ENCODE measurements around the gene ENAH.
"Not testable (repeated sequence)": the region's sequence is repeated elsewhere in the genome, so short reads cannot be mapped to it uniquely, and the experiment has no call there.

ENAH gene

GRCh38 chr1:225677350-225678124 lies 24.6 kb upstream of the ENAH start:
- DNase-seq (ENCODE audit: low read depth in 2 of 3, low spot score in 1 of 3) = no peak

- no peak for DNase-seq (ENCODE audit: low read depth in 2 of 3, low spot score in 1 of 3)
Measured at GRCh38 chr1:225674381-225674780, 21.5 kb upstream of the ENAH start.

DNA sequence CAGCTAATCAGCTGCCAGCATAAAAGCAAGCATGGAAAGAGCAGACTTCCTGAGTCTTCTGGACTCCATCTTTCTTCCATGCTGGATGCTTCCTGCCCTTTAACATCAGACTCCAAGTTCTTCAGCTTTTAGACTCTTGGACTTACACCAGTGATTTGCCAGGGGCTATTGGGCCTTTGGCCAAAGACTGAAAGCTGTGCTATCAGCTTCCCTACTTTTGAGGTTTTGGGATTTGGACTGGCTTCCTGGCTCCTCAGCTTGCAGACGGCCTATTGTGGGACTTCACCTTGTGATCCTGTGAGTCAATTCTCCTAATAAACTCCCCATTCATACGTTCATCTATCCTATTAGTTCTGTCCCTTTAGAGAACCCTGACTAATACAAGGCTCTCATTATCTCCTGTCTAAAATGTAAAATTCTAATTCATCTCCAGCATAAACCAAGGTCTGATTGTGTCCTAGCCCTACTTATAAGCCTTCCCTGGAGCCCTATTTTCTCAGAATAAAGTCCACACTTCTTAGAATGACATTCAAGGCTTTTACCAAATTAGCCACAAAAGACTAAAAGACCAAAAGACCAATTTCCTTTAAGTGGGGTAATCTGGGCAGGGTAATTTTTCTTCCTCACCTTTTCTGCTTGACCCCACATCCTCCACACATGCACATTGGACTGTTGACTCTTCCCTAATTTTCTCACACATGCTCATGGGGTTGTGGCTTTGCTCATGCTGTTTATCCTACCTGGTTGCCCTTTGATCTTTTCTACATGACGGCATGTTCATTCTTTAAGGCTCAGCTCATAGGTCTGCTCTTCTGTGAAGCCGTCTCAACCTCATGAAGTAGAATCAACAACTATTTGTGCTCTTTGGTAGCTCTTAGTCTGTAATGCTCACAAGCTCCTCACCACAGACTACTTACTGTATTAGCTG lies 18.1 kb upstream of the ENAH start:
- DNase-seq (ENCODE audit: low read depth in 2 of 3, low spot score in 1 of 3) = no peak

- DNase-seq (ENCODE audit: low read depth in 2 of 3, low spot score in 1 of 3) = no peak
Measured at GRCh38 chr1:225670356-225670755, 17.4 kb upstream of the ENAH start.

GRCh38 chr1:225668222-225668621 lies 15.3 kb upstream of the ENAH start:
- no peak for DNase-seq (ENCODE audit: low read depth in 2 of 3, low spot score in 1 of 3)

GRCh38 chr1:225667362-225667761 lies 14.4 kb upstream of the ENAH start:
- no peak for DNase-seq (ENCODE audit: low read depth in 2 of 3, low spot score in 1 of 3)

- no peak for DNase-seq (ENCODE audit: low read depth in 2 of 3, low spot score in 1 of 3)
Measured at GRCh38 chr1:225666495-225666894, 13.6 kb upstream of the ENAH start.

DNA sequence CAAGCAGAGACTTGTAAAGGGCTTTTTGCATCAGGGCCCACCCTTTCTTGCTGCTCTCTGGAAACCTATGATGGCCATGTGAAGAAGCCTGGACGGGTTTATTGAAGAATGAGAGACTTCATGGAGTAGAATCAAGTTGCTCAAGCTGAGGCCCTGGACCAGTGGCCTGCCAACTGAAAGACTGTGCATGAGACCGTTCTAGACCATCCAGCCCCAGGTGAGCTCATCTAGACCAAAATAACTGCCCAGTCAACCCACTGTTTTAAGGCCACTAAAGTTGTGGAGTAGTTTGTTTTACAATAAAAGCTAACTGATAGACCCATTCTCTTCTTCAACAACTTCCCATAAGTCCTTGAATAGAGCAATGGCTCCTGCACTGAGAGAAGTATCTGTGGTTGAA lies 11.8 kb upstream of the ENAH start:
- no peak for DNase-seq (ENCODE audit: low read depth in 2 of 3, low spot score in 1 of 3)

- no peak for DNase-seq (ENCODE audit: low read depth in 2 of 3, low spot score in 1 of 3)
Measured at GRCh38 chr1:225662155-225662554, 9.2 kb upstream of the ENAH start.

DNA sequence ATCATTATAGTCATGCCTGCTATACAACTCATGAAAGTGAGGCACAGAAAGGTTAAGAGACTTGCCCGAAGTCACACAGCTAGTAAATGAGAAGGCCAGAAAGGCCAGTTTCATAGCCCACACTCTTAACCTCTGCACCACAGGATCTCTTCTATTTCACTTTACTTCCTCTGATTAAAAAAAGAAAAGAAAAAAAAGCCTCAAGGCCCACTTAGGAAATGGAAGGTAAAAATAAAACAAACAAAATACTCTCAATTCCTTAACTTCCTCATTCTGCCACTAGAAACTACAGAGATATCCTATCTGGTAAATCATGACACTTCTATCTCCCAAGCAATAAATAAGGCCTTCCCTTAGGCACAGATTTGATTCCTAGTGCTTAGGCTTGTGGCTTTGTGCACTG lies 7.6 kb upstream of the ENAH start:
- DNase-seq (ENCODE audit: low read depth in 2 of 3, low spot score in 1 of 3) = no peak

DNA sequence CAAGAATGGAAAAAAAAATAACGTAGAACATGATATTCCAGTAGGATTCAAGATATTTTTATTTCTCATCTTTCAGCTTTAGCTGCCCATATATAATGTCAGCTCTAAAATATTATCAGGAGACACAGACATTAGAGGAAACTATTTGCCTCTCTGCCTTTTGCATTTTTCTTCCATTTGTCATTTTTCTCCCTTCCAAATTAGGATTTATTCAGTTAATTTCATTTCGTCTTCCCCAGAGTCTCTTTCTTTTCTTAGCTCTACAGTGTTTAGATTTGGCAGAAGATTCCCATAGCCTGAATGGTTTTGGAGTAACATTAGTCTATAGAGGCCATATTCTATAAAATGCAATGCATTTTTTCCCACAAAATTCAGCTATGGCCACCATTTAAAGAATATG lies 5.1 kb upstream of the ENAH start:
- DNase-seq (ENCODE audit: low read depth in 2 of 3, low spot score in 1 of 3) = no peak

GRCh38 chr1:225657462-225657989 lies 4.6 kb upstream of the ENAH start:
- DNase-seq (ENCODE audit: low read depth in 2 of 3, low spot score in 1 of 3) = no peak

DNA sequence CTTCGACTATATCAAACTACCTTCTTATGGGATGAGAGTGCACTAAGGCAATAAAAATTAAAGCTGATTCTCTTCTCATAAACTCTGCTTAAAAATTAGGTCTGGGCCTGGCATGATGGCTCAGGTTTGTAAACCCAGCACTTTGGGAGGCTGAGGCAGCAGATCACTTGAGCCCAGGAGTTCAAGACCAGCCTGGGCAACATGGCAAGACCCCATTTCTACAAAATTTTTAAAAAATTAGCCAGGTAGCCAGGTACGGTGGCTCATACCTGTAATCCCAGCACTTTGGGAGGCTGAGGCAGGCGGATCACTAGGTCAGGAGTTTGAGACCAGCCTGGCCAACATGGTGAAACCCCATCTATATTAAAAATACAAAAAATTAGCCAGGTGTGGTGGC lies 3.3 kb upstream of the ENAH start:
- DNase-seq (ENCODE audit: low read depth in 2 of 3, low spot score in 1 of 3) = not testable (repeated sequence)

GRCh38 chr1:225655509-225656258 lies 2.8 kb upstream of the ENAH start:
- no peak for DNase-seq (ENCODE audit: low read depth in 2 of 3, low spot score in 1 of 3)

DNA sequence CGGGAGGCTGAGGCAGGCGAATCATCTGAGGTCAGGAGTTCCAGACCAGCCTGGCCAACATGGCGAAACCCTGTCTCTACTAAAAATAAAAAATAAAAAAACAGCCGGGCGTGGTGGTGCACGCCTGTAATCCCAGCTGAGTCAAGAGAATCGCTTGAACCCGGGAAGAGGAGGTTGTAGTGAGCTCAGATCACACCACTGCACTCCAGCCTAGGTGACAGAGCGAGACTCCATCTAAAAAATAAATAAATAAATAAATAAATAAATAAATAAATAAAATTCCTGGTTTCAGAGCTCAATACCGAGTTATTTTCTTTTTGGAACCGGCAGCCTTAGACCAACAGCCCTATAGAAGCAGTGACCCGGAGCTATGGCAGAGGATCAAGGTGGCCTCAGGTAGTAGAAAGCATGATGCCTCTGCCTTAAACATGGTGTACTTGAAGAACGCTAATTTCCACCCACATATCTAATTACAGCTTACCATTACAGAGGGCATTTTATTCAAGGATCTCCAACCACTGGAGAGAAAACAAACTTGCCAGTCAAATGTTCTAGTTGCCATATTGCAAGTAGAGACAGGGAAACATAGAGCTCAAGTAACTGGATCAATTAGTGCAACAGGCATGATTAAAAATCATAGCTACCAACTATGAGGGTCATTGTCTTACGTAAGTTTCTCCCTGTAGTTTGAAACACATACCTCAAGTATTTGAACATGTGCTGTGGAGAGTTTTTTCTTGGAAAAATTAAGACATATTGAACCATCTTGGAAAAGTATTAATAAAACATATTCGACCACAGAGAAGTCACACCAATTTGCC lies 2.0 kb upstream of the ENAH start:
- DNase-seq (ENCODE audit: low read depth in 2 of 3, low spot score in 1 of 3) = no peak

DNA sequence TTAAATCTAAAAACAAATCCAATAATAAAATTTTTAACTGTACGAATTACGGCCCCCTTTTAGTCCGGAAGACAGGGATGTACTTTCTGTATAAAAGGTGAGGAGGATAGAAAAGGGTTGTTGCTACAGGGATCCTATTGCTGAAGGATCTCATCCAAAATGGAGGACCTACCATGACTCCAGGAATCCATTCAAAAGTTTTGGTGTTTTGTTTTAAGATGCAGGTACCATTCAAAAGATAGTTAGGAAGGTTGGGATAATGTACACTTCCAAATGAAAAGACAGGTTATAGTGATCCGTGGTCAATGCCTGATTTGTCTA lies 1.3 kb upstream of the ENAH start:
- no peak for DNase-seq (ENCODE audit: low read depth in 2 of 3, low spot score in 1 of 3)

DNA sequence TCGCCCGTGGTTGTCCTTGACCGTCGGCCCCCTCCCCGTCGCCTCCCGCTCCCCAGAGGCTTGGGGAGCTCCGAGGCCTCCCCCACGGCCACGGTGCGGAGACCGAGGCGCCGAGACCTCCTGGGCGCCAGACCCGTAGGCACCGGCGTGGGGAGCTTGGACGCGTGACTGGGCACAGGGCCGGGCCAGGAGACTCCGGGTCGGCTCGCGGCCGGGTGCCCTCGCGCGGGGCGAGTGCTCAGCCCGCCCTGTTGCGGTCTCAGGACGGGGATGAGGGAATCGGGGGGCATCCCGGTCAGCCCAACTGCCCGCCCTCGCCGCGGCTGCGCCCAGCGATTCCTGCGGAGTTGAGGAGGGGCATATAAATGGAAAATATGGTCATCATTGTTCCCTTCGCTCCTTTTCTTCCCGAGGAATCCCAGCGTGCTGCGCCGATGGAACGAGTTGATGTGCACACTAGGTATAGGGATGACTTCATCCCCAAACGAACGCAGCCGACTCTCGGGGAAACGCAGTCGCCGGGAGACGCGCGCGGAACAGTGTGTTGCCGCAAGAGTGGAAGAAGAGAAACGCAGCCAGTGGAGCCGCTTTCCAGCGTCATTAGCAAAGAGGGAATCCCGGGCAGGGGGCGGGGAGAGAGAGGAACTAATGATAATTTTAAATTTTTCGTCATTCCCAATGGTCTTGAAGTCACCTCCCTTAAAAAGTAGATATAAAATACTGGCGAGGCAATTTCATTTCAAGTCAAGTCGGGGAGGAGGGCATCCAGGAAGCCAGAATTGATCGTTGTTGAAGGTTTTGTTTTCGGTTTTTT lies 747 bp upstream of the ENAH start:
- DNase-seq (ENCODE audit: low read depth in 2 of 3, low spot score in 1 of 3) = no peak

DNA sequence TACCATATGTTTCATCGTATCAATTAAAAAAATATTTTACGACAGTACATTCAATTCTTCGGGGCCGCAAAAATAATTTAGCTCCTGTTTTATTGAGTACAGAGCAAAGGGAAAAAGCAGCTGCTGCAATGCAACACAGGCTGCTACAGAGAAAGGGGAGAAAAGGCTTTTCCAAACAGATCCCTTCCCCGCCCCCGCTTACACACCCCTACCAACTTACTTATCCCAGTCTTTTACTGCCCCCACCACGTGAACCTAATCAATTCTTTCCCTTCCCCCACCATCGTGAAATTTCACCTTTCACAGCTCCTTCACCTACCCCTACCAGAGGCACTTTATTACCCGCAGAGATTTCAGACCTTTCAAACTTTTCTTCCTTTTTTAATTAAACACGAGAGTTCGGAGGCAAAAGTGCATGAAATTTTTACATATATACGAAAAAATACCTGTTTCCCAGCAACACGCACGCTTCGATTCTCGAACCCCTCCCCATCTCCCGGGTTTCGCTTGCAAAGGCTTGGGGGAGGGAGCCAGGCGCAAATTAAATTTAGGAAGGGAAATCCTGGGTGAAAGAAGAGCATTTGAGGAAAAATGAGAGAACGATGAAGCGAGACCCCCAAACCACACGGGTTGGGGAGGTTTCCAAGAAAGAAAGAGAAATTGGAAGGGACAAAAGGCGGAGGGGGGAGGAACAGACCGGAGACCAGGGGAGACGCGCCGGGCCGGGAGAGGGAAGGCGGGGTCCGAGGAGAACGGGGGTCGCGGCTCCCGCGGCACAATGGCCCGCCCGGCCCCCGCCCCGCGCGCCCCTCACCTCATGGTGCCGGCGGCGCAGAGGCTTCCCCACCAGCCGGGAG lies 823 bp downstream of the ENAH start:
- DNase-seq (ENCODE audit: low read depth in 2 of 3, low spot score in 1 of 3) = no peak

- DNase-seq (ENCODE audit: low read depth in 2 of 3, low spot score in 1 of 3) = no peak
Measured at GRCh38 chr1:225651376-225651871, 1.5 kb downstream of the ENAH start.

Measured in stimulated activated CD4-positive, alpha-beta T cell treated with anti-CD3 and anti-CD28 coated beads, Interleukin-12 subunit alpha, Interleukin-12 subunit beta, amount 100 ng/mL, for 48 hours (primary cell).